ENCODE results near the gene DHCR24.

- TF ChIP-seq UBTF (CRISPR knock-in tag; IDR thresholded peaks at IDR 0.05) (no peak), EP300 (IDR thresholded peaks at IDR 0.05; ENCODE audit: low read depth in 2 of 2, low read length in 2 of 2) (no peak), EP300 (CRISPR knock-in tag; IDR thresholded peaks at IDR 0.05; ENCODE audit: borderline replicate concordance) (no peak), MATR3 (CRISPR knock-in tag; IDR thresholded peaks at IDR 0.05) (no peak)
These were observed 74.1 kb downstream of the DHCR24 start for GRCh38 chr1:54812801-54813484.

All from HepG2 (cell line).